ENCODE data around the gene GOLM1.
A peak's percentile ranks its signal among the peaks of the same experiment; 100 is the strongest.
"Not testable (repeated sequence)": the region's sequence is repeated elsewhere in the genome, so short reads cannot be mapped to it uniquely, and the experiment has no call there.

The GOLM1 gene, protein sequence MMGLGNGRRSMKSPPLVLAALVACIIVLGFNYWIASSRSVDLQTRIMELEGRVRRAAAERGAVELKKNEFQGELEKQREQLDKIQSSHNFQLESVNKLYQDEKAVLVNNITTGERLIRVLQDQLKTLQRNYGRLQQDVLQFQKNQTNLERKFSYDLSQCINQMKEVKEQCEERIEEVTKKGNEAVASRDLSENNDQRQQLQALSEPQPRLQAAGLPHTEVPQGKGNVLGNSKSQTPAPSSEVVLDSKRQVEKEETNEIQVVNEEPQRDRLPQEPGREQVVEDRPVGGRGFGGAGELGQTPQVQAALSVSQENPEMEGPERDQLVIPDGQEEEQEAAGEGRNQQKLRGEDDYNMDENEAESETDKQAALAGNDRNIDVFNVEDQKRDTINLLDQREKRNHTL

DNA sequence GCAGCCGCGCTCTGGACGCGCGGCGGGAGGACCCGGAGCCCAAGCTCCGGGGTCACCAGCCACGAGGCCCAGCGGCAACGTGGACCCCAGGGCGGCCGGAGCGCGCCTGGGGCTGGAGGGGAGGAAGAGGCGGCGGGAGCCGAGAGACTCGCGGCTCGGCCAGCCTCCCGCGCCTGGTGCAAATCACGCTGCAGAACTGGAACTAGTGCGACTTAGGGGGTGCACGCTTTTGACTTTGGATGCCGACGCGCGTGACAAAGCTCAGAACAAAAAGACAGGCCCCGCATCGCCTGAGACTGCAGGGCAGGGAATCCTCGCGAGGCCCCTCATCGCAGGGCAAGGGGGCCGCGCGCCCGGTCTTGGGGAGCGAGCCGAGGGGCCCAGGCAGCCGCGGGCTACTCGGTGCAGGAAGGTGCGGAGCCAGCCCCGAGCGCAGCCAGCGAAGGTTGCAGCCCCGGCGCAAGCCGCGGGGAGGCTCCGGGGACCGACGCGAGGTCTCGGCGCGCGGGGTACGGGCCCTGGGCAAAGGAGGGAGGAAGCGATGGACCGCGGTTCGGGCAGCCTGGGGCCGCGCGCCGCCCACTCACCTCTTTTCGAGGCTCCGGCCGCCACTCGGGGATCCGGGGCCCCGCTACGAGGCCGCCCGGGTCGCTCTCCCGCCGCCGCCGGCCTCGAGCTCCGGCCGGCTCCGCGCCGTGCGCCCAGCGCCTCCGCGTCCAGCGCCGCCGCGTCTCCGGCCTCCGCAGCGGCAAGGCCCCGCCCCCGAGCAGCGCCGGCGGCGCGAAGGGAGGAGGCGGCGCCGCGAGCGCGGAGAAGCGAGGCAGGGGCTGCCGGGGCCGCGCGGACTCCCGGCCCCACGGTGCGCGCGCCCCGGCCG, at the start of gene GOLM1:
TSS of gene GOLM1 (minus strand) at position 735 of the 877 bp plus-strand sequence. CDS start 20,238 bp downstream, outside the sequence.
- TF ChIP-seq, protein P1, sequence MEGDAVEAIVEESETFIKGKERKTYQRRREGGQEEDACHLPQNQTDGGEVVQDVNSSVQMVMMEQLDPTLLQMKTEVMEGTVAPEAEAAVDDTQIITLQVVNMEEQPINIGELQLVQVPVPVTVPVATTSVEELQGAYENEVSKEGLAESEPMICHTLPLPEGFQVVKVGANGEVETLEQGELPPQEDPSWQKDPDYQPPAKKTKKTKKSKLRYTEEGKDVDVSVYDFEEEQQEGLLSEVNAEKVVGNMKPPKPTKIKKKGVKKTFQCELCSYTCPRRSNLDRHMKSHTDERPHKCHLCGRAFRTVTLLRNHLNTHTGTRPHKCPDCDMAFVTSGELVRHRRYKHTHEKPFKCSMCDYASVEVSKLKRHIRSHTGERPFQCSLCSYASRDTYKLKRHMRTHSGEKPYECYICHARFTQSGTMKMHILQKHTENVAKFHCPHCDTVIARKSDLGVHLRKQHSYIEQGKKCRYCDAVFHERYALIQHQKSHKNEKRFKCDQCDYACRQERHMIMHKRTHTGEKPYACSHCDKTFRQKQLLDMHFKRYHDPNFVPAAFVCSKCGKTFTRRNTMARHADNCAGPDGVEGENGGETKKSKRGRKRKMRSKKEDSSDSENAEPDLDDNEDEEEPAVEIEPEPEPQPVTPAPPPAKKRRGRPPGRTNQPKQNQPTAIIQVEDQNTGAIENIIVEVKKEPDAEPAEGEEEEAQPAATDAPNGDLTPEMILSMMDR (conservative IDR thresholded peaks at IDR 0.05; ENCODE audit: low read depth) = 0 out of 2 replicates have a peak, but pooled peaks have one; percentile 21
- ChIA-PET POLR2A (ENCODE audit: low non-redundant PET) (no interaction called here), CTCF (interaction anchor here (0.6 to 1.6 kb wide), 9 partner anchors 13 to 201 kb away, joined by 3 to 8 read pairs (median 3); no protein-coding TSS in a partner anchor)
- H3K27ac ChIP-seq = peak within 1 kb of the TSS; percentile 65
- peak; percentile 71 for DNase-seq (ENCODE audit: low spot score)

GRCh38 chr9:86146671-86147070, 47.3 kb upstream of the GOLM1 start:
- DNase-seq (ENCODE audit: low spot score); CTCF ChIA-PET; POLR2A ChIA-PET (ENCODE audit: low non-redundant PET); H3K27ac ChIP-seq: not testable (repeated sequence)

DNA sequence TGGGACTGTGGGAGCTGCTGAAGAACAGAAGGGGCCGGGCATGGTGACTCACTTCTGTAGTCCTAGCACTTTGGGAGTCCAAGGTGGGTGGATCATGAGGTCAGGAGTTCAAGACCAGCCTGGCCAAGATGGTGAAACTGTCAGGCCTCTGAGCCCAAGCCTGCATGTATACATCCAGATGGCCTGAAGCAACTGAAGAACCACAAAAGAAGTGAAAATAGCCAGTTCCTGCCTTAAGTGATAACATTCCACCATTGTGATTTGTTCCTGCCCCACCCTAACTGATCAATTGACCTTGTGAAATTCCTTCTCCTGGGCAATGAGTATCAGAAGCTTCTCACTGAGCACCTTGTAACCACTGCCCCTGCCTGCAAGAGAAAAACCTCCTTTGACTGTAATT, 46.6 kb upstream of the GOLM1 start:
- DNase-seq (ENCODE audit: low spot score); POLR2A ChIA-PET (ENCODE audit: low non-redundant PET); H3K27ac ChIP-seq; CTCF ChIA-PET: not testable (repeated sequence)

- TF ChIP-seq, protein P1 (conservative IDR thresholded peaks at IDR 0.05; ENCODE audit: low read depth) = no peak
- POLR2A ChIA-PET (ENCODE audit: low non-redundant PET) = no interaction called here
- CTCF ChIA-PET = no interaction called here
- no peak for DNase-seq (ENCODE audit: low spot score)
- no peak overlapping the region for H3K27ac ChIP-seq
These were observed 43.6 kb upstream of the GOLM1 start for GRCh38 chr9:86142973-86143372.

- CTCF ChIA-PET = no interaction called here
- TF ChIP-seq, protein P1 (conservative IDR thresholded peaks at IDR 0.05; ENCODE audit: low read depth) = no peak
- POLR2A ChIA-PET (ENCODE audit: low non-redundant PET) = no interaction called here
- H3K27ac ChIP-seq = no peak overlapping the region
- no peak for DNase-seq (ENCODE audit: low spot score)
These were observed 42.5 kb upstream of the GOLM1 start for GRCh38 chr9:86141843-86142242.

- DNase-seq (ENCODE audit: low spot score) = no peak
- POLR2A ChIA-PET (ENCODE audit: low non-redundant PET) = no interaction called here
- no peak overlapping the region for H3K27ac ChIP-seq
- CTCF ChIA-PET = no interaction called here
- TF ChIP-seq, protein P1 (conservative IDR thresholded peaks at IDR 0.05; ENCODE audit: low read depth) = no peak
These were observed 36.0 kb upstream of the GOLM1 start for GRCh38 chr9:86135371-86135770.

- TF ChIP-seq, protein P1 (conservative IDR thresholded peaks at IDR 0.05; ENCODE audit: low read depth) = no peak
- POLR2A ChIA-PET (ENCODE audit: low non-redundant PET) = no interaction called here
- H3K27ac ChIP-seq = no peak overlapping the region
- DNase-seq (ENCODE audit: low spot score) = no peak
- CTCF ChIA-PET = interaction anchor here (0.7 kb wide), 1 partner anchor 69 kb away, joined by 4 read pairs; no protein-coding TSS in a partner anchor
These were observed 35.0 kb upstream of the GOLM1 start for GRCh38 chr9:86134361-86134760.
